Activated CD8-positive, alpha-beta T cell treated with anti-CD3 and anti-CD28 coated beads for 36 hours (primary cell): ENCODE measurements around the gene REG4. TPM values are rescaled to one million over a fixed set of nuclear protein-coding genes. Genes with fewer than 3 reads are reported as not detected.

Experiments used
- ATAC-seq: fragments of 200-7000 bp; cut with Tn5 transposase; one replicate; pipeline ENCODE4 v1.10.0; 2021; ENCODE audit warnings: mild to moderate bottlenecking, moderate library complexity
- CTCF ChIA-PET: fragments of 350-600 bp; sonication (Branson Sonifier 250); formaldehyde crosslinking; loops from one replicate; lab custom pipeline; 2021; ENCODE audit warnings: antibody characterized with exemption; lab: Charles Lee
- POLR2A ChIA-PET: fragments of 350-600 bp; sonication (Branson Sonifier 250); formaldehyde crosslinking; loops from one replicate; lab custom pipeline; 2021; ENCODE audit warnings: antibody characterized with exemption; lab: Charles Lee
- DNase-seq: peaks from one replicate; pipeline ENCODE4 v3.0.0-alpha.2; 2020
- H3K27ac Mint-ChIP-seq: one replicate; pipeline ENCODE4 v1.8.0; 2021; ENCODE audit warnings: mild to moderate bottlenecking, mixed read lengths
- H3K27me3 Mint-ChIP-seq: one replicate; pipeline ENCODE4 v1.8.0; 2021; ENCODE audit warnings: mixed read lengths
- H3K36me3 Mint-ChIP-seq: one replicate; pipeline ENCODE4 v1.8.0; 2021; ENCODE audit warnings: low read depth, mixed read lengths
- H3K4me1 Mint-ChIP-seq: one replicate; pipeline ENCODE4 v1.8.0; 2021; ENCODE audit warnings: low read depth, mixed read lengths
- H3K4me3 Mint-ChIP-seq: one replicate; pipeline ENCODE4 v1.8.0; 2021; ENCODE audit warnings: mild to moderate bottlenecking, moderate library complexity, mixed read lengths
- H3K9me3 Mint-ChIP-seq: one replicate; pipeline ENCODE4 v1.8.0; 2021; ENCODE audit warnings: mixed read lengths
- intact Hi-C: fragments of 100-400 bp; cut with micrococcal nuclease; formaldehyde crosslinking; loops from one replicate; pipeline ENCODE4 v1.10.0; 2022
- total RNA-seq, 2 experiments: library from RNA; stranded (reverse); gene quantifications; one replicate each; pipeline ENCODE4 v1.2.3, GENCODE V29; 2021
- TF ChIP-seq, protein P1 (sequence below): fragments of 200-600 bp; IDR thresholded peaks from one replicate; pipeline ENCODE4 v1.8.0; 2022; ENCODE audit warnings: antibody characterized with exemption, mild to moderate bottlenecking

REG4 gene
- total RNA-seq, 2 experiments from 2014 or later: 9.7 to 9.9 TPM

DNA sequence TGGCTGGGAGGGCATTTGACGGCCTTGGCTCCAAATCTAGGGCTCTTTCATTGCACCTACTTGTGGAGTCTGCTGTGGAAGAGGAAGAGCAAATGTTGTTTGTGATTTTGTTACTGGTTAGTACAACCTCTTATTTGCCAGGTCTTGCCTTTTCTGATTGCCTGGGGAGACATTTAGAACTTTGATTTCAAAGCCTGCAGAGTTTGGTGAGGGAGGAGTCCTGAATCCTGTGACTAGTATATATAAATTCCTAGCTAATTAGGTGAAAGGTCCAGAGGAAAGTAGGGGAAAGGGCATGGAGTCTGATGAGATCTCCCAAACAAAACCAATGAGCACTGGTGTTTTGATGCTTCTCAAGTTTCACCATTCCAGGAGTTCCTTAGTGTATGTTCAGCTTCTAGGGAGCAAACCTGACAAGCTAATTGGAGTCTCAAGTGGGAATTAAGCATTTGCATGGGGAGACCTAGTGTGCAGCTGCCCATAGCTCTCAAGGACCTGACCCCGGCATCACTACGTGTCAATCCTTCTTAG, 37.5 kb downstream of the REG4 start:
- CTCF ChIA-PET: interaction anchor here (1.3 kb wide), 2 partner anchors 29 to 35 kb away, joined by 3 to 4 read pairs; no protein-coding TSS in a partner anchor
- no peak for DNase-seq
- no peaks in the 10 kb centered on the region for H3K4me1 Mint-ChIP-seq
- no peaks in the 10 kb centered on the region for H3K9me3 Mint-ChIP-seq
- no peak overlapping the region for H3K4me3 Mint-ChIP-seq
- peaks cover 4% of the 10 kb centered on the region for H3K27me3 Mint-ChIP-seq
- TF ChIP-seq, protein P1, sequence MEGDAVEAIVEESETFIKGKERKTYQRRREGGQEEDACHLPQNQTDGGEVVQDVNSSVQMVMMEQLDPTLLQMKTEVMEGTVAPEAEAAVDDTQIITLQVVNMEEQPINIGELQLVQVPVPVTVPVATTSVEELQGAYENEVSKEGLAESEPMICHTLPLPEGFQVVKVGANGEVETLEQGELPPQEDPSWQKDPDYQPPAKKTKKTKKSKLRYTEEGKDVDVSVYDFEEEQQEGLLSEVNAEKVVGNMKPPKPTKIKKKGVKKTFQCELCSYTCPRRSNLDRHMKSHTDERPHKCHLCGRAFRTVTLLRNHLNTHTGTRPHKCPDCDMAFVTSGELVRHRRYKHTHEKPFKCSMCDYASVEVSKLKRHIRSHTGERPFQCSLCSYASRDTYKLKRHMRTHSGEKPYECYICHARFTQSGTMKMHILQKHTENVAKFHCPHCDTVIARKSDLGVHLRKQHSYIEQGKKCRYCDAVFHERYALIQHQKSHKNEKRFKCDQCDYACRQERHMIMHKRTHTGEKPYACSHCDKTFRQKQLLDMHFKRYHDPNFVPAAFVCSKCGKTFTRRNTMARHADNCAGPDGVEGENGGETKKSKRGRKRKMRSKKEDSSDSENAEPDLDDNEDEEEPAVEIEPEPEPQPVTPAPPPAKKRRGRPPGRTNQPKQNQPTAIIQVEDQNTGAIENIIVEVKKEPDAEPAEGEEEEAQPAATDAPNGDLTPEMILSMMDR: no peak
- no peak overlapping the region for H3K27ac Mint-ChIP-seq
- POLR2A ChIA-PET: no interaction called here
- ATAC-seq: no peak
- intact Hi-C loops: no loop called here
- H3K36me3 Mint-ChIP-seq: no peaks in the 10 kb centered on the region

DNA sequence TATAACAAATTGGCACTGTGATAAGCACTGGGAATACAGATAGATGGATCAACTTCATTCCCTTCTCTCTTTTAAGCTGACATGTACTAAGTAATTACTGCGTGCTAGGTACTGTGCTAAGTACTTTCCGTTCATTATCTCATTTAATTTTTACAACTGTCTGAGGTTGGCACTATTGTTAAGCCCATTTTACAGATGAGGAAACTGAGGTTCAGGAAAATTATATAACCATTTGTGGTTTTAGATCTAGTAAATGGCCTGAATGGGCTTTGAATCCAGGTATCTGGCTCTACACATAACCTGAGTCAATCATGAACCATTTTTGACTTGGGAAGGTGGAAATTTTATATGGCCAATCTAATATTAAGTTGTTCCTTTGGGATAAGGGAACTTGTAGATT, 39.0 kb downstream of the REG4 start:
- no peaks in the 10 kb centered on the region for H3K36me3 Mint-ChIP-seq
- intact Hi-C loops: no loop called here
- TF ChIP-seq, protein P1: no peak
- ATAC-seq (no peak), DNase-seq (no peak)
- peaks cover 7% of the 10 kb centered on the region for H3K27me3 Mint-ChIP-seq
- CTCF ChIA-PET: interaction anchor here (1.5 kb wide), 1 partner anchor 37 kb away, joined by 5 read pairs; no protein-coding TSS in a partner anchor
- H3K9me3 Mint-ChIP-seq: no peaks in the 10 kb centered on the region
- peaks cover under 1% of the 10 kb centered on the region for H3K4me1 Mint-ChIP-seq
- POLR2A ChIA-PET: no interaction called here
- H3K27ac Mint-ChIP-seq: no peak overlapping the region
- no peak overlapping the region for H3K4me3 Mint-ChIP-seq

DNA sequence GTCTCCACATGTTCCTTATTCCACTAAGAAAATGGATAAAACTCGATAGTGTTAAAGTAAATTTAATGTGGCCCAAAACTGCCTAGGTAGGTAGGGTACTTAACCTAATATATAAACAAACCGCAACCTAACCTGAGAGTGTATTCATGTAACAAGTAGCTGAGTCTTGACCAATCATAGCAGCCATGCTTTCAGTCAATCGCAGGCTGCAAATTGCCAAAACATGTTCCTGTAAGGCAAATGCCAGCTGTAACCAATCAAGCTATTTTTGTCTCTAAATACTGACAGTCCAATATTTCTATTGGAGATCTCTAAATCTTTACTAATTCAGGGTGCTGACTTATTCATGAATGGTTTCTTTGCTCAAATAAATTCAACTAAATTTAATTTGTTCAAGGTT, 39.5 kb downstream of the REG4 start:
- Mint-ChIP-seq H3K4me3 (no peak overlapping the region), H3K9me3 (no peaks in the 10 kb centered on the region), H3K27ac (no peak overlapping the region), H3K36me3 (no peaks in the 10 kb centered on the region), H3K27me3 (peaks cover 12% of the 10 kb centered on the region), H3K4me1 (peaks cover 2% of the 10 kb centered on the region)
- DNase-seq: no peak
- TF ChIP-seq, protein P1: no peak
- intact Hi-C loops: no loop called here
- ChIA-PET CTCF (interaction anchor here (1.5 kb wide), 1 partner anchor 37 kb away, joined by 5 read pairs; no protein-coding TSS in a partner anchor), POLR2A (no interaction called here)
- no peak for ATAC-seq

DNA sequence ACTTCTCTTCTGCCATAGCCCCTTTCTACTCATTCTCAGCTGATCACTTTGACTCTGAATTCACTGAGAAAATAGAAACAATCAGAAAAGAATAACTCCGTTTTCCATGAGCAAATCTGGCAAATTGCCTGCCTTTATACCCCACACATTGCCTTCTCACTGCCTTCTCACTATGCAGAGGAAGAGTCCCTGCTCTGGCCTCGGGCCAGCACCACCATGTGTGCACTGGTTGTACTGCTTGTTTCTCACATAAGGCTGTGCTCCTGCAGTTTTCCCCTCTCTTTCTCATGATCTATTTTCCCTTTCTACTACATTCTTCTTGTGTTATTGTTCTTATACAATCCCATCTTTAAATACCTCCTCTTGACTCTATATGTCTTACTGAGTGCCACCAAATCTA, 40.2 kb downstream of the REG4 start:
- ChIA-PET POLR2A (no interaction called here), CTCF (interaction anchor here (1.5 kb wide), 1 partner anchor 38 kb away, joined by 5 read pairs; no protein-coding TSS in a partner anchor)
- intact Hi-C loops: no loop called here

DNA sequence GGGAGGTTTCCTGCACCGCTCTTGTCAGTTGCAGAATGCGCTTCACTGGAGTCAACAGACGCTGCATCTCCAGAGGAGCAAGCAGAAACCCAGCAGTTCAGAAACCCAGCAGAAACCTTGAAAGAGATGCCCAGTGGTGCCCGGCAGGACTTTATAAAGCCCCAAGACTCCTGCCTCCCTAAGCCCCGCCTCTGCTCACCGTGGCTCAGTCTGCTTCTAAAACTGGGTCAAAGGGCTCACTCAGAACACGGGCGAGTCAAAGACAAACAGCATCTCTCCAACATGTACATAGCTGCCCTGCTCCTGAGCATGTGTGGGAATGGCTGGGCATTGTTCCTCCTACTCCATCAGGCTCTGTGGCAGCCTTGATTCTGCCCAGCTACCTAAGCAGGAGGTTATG, 42.5 kb downstream of the REG4 start, which contains the start of gene HMGCS2:
HMGCS2 (minus strand) TSS at position 128 of the 400 bp plus-strand sequence; CDS start at position 67, 61 bp downstream.
- intact Hi-C loops: no loop called here
- Mint-ChIP-seq H3K4me3 (no peak within 1 kb of the TSS), H3K36me3 (no peaks in the 10 kb centered on the region), H3K27me3 (peaks cover 13% of the 10 kb centered on the region), H3K27ac (no peak within 1 kb of the TSS), H3K9me3 (no peaks in the 10 kb centered on the region), H3K4me1 (peaks cover 2% of the 10 kb centered on the region)
- DNase-seq (no peak), ATAC-seq (no peak)
- TF ChIP-seq, protein P1: no peak
- ChIA-PET POLR2A (no interaction called here), CTCF (interaction anchor here (0.7 to 1.3 kb wide), 4 partner anchors 16 to 200 kb away, joined by 3 to 4 read pairs (median 3); no protein-coding TSS in a partner anchor)

More for the DNA sequence above, 40.2 kb downstream of the REG4 start:
- ATAC-seq (no peak), DNase-seq (no peak)
- Mint-ChIP-seq H3K4me3 (no peak overlapping the region), H3K27ac (no peak overlapping the region), H3K9me3 (no peaks in the 10 kb centered on the region), H3K4me1 (peaks cover 2% of the 10 kb centered on the region), H3K36me3 (no peaks in the 10 kb centered on the region), H3K27me3 (peaks cover 13% of the 10 kb centered on the region)
- TF ChIP-seq, protein P1: no peak
